ENCODE measurements around the gene JMJD6.
"Not testable (repeated sequence)": the region's sequence is repeated elsewhere in the genome, so short reads cannot be mapped to it uniquely, and the experiment has no call there.

JMJD6 gene

DNA sequence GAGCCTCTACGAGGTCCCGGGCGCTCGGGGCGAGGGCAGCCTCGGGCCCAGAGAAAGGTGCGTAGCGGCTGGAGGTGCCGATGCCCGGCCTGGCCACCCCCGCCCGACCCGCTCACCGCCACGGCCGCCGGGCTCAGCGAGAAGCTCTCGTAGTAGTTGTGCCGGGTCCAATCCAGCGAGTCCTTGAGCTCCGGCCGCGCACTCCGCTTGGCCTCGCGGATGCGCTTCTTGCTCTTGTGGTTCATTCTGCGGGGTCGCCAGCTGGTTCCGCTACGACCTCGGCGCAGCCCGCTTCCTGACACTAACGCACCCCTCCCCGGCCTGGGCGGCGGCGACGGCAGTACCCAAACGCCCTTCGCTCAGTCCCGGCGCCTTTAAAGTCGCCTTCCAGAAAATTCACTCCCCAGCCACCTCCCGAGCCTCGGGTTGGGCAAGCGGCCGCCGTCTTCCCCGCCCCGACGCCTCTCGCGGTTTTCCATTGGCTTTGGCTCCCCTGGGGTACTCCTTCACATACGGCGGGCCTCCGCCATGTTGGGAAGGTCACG, at the start of gene JMJD6:
Gene JMJD6, minus strand, starts transcription at position 376 of the 545 bp plus-strand sequence. Its CDS starts 131 bp downstream, at position 245.
- peak; percentile 90 to 93 for DNase-seq (ENCODE audit: low read depth in 2 of 2)

DNA sequence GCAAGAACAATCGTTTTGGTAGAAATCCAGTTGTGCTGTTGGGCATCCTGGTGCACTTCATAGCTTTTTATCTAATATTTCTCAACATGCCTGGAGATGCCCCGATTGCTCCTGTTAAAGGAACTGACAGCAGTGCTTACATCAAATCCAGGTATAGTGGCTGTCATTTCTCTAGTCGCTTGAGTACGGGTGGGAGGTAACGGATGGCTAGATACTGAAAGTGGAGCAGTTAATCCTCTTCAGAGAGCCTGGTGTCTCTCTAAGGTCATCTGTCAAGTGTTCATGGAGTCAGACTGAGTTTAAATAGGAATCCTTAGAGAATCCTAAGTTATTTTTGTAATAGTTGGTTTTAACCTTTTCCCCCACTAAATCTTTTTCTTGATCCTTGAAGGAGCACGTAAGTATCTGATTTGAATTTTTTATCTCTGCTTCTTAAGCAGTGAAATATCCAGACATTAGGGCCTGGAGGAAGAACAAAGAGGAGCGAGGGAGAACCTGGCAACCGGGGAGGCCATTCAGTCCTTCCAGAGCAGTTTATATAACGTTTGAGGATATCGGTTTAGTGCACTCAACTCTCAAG, 48.7 kb upstream of the JMJD6 start:
- no peak for DNase-seq (ENCODE audit: low read depth in 2 of 2)

DNA sequence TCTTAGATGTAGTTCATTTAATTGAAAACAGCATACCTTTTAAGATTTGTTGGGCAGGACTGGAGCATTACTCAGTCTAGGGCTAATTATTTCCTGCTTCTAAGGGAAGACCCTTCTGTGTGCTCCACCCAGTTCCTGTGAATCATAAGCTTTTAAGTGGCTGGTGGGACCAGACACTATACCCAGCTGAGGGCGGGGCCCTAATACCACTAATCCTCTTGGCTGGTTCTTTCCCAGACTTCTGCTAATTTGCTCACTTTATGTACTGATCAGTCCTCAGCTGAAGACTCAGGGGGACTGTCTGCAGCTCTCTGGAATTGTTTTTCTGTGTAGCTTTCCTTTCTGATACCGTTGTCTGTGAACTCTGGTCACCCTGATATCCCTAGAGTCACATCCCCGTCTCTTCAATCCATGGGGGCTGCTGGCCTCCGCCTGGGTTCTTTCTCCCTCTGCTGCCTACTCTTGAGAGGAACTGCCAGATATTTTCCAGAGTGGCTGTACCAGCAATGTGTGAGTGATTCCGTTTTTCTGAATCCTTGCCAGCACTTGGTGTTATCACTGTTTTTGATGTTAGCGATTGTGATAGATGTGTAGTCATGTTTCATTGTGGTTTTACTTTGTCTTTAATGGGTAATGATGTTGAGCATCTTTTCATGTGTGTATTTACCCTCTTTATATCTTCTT, 46.6 kb upstream of the JMJD6 start:
- peak in 1 of 2 experiments; percentile 15 for DNase-seq (ENCODE audit: low read depth in 2 of 2)

DNA sequence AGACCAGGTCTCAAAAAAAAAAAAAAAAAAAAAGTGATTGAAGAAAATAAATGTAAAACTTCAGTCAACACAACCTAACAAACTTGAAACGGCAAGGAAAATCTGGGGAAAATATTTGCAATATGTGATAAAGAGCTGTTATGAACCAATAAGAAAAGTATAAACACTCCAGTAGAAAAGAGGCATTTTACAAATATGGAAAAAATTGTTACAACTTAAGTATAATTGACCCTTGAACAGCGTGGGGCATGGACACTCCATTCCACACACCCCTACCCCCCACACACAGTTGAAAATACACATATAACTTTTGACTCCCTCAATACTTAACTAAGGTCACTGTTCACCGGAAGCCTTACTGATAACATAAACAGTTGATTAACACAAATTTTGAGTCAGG, 32.2 kb upstream of the JMJD6 start:
- DNase-seq (ENCODE audit: low read depth in 2 of 2) = no peak

DNA sequence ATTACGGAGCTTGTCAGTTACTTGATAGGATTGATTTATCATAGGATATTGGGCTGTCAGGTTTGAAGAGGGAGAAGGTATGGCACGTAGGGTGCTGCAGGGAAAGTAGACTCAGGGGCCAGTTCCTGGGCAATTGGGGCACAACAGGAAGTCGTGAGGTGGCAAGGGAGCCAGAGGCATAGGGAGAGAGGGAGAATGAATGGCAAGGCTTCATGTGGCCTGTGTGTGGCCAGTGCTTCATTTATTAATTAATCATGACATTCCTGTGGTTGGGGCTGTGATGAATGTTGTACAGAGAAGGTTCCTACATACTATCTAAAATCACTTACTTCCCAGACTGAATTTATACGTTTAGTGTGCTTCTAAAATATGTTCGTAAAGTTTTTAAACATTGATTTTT, 30.9 kb upstream of the JMJD6 start:
- DNase-seq (ENCODE audit: low read depth in 2 of 2) = no peak

DNA sequence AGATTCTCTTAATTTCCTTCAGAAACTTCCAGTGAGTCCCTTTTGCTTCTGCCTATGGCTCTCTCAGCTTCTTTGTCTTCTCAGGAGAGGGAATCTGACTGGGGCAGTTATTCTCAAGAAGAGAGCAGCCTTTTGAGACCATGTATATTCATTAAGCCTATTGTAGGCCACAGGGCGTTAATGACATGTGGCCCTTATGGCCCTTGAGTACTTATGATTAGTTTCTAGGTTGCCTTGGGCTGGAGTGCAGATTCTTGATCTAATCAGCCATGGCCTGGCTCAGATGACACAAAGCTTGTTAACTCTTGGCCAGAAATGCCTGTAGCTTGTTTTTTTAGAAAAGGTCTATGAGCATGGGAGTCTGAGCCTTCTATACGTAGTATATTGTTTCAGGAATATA, 28.9 kb upstream of the JMJD6 start:
- DNase-seq (ENCODE audit: low read depth in 2 of 2) = no peak

DNA sequence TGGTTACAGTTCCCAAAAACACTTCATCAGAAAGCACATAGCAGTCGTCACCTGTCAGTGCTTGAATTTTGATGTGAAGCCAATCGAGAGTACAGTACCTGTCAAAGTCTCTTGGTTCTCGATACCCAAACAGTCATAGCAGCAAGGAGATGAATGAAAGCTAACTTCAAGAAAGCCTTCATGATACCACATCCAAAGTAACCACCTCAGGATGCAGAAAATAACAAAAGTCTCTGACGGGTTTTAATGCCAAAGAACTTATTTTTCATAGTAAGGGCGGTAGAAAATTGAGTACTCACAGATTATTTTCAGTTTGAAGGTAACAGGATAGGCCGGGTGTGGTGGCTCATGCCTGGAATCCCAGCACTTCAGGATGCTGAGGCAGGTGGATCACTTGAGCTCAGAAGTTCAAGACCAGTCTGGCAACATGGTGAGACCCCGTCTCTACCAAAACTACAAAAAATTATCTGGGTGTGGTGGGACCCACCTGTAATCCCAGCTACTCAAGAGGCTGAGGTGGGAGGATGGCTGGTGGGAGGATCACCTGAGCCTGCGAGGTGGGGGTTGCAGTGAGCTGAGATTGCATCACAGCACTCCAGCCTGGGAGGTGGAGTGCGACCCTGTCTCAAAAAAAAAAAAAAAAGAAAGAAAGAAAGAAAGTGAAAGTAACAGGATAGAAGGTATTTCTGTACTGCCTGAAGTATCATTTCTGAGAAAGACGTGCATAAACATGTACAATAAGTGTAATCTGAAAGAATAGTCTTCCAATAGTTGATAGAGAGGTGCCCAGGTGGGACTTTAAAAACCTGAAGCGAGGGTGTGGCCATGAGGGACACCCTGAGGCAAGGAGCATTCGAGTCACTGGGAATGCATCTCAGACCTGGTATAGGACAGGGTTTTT, 26.9 kb upstream of the JMJD6 start:
- no peak for DNase-seq (ENCODE audit: low read depth in 2 of 2)

DNA sequence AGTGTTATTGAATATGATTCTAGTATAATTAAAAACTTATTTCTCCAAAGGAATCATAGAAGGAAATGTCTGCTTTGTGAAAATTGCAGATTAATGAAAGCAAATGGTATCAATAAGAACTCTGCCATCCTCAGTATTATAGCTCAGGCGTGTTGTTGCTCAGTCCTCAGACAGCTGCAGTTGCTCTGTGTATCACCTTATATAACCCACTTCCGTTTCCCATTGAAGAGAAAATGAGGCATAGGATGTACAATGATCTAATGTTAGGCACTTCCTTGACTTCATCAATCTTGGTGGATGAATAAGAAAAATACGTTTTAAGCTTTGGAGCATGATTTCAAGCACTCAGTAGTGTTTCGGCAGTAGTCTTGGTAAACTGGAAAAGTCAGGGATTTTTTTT, 25.6 kb upstream of the JMJD6 start:
- no peak for DNase-seq (ENCODE audit: low read depth in 2 of 2)

DNA sequence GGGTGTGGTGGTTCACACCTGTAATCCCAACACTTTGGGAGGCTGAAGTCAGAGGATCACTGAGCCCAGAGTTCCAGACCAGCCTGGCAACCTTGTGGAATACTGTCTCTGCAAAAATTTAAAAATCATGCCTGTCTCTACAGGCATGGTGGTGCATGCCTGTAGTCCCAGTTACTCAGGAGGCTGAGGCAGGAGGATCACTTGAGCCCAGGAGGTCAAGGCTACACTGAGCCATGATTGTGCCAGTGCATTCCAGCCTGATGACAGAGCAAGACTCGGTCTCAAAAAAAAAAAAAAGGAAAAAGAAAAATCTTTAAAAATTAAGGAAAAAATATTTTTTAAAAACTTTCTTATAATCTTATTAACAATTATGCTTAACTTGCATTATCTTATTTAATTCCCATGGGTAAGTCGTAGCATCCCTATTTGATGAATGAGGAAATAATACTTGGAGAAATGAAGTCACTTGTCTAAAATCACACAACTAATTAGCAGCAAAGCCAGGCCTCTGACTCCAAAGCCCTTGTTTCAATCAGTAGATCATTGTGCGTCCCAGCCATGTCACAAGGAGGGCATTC, 25.1 kb upstream of the JMJD6 start:
- no peak for DNase-seq (ENCODE audit: low read depth in 2 of 2)

DNA sequence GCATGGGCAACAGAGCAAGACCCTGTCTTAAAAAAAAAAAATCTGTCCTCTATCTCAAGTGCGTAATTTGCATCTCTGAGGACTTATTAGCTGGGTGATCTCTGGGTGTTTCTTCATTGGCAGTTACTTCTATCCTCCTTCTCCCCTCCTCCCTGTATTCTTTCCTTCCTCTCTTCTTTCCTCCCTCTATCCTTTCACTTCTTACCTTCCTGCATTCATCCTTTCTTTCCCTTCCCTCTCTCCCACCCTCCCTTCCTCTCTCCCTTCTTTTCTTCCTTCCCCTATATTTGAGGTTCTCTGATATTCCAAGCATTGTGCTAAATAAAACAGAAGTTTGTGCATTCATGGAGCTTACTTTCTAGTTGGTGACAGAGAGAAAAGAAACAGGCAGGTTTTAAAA, 22.3 kb upstream of the JMJD6 start:
- no peak for DNase-seq (ENCODE audit: low read depth in 2 of 2)

DNA sequence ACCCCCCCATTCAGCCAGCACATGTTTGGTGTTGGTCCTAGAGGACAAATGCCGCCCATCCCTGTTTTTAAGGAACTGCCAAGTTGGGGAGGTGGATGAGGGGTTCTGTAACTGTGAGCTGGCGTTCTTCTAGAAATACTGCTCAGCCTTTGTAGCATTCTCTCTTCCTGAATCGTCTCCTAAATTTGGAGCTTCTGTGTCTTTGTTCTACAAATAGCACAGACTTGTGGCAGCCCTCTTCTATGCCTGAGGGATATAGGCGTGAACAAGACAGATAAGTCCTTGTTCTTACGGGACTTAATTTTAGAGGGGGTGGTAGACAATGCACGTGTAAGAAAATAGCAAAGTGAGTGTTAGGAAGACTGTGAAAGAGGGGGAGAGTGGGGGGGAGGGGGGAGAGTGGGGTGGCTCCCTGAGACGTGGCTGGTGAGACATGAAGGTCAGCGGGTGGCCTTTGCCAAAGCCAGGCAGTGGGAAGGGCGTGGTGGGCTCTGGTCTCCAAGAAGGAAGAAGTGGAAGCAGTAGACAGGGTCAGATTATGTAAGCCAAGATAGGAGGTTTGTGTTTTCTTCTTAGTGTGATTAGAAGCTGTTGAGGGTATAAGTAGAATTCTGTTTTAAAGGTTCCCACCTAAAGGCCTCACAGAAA, 21.4 kb upstream of the JMJD6 start:
- no peak for DNase-seq (ENCODE audit: low read depth in 2 of 2)

DNA sequence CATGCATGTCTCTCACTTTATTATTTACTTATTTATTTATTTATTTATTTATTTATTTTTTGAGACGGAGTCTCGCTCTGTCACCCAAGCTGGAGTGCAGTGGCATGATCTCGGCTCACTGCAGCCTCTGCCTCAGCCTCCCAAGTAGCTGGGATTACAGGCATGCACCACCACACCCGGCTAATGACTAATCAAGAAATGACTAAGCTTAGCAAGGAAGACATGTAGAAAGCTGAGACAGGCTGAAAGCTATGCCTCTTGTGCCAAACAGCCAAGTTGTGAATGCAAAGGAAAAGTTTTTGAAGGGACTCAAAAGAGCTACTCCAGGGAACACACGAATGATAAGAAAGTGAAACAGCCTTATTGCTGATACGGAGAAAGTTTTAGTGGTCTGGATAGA, 19.4 kb upstream of the JMJD6 start:
- DNase-seq (ENCODE audit: low read depth in 2 of 2) = not testable (repeated sequence)

DNA sequence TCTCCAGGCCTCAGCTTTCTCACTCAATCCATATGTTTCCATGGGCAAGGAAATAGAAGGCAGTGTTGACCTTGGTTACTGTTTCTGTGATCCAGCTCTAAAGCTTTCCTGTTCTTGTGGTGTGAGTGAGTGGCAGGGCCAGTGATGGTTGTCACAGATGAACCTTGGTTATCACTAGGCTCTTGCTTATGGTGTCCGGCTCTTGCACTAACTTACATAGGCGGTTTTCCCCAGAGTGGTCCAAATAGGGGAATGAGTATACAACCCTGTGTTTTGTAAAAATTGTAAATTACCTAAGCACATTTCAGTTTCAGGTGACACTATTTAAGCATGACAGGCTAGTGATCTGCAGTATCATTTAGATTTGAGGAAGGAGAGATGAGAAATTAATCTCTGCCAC, 18.3 kb upstream of the JMJD6 start:
- no peak for DNase-seq (ENCODE audit: low read depth in 2 of 2)

DNA sequence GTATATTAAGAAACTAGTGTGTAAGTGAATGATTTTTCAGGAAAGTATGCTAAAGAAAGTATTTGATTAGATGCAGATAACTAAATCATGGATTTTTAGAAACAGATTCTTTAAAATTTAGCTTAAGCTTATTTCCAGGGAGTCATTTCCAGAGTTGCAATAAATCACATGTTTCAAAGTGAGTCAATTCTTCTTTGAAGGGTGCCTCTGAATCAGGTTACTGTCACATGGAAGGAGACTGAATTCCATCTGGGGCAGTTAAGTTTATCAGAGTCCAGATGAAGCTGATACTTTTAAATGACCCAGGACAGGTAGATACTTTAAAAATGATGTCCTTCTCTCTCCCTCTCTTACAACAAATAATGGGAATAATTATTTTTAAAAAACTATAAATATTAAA, 16.6 kb upstream of the JMJD6 start:
- no peak for DNase-seq (ENCODE audit: low read depth in 2 of 2)

DNA sequence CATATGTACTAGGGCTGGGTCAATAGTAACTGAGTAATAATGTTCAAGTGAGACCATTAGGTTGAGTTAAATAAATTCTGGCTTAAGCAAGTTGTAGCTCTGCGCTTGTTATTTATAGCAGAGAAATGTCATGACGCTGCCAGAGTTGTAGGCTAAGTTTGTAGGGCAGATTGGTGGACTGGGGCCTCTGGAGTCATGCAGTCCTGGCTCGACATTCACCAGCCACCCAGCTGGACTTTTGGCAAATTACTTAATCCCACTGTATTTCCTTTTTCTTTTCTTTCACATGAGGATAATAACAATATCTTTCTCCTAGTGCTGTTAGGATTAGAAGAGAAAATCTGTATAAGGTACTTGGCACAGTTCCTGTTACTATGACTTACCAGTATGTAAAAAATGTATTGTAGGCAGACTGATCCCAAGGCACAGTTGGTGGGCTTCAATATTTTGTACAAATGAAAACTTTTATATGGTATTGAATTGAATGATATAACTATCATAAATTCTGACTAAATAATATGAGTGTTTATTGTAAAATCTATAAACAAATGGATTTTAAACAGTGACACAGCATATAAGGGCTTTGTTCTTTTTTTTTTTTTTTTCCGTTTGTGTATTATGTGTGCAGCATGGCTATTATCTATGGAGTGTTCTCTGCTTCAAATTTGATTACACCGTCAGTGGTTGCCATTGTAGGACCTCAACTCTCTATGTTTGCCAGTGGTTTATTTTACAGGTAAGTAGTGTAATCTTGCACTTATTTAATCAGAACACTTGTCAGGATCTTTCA, 14.1 kb upstream of the JMJD6 start:
- DNase-seq (ENCODE audit: low read depth in 2 of 2) = no peak

DNA sequence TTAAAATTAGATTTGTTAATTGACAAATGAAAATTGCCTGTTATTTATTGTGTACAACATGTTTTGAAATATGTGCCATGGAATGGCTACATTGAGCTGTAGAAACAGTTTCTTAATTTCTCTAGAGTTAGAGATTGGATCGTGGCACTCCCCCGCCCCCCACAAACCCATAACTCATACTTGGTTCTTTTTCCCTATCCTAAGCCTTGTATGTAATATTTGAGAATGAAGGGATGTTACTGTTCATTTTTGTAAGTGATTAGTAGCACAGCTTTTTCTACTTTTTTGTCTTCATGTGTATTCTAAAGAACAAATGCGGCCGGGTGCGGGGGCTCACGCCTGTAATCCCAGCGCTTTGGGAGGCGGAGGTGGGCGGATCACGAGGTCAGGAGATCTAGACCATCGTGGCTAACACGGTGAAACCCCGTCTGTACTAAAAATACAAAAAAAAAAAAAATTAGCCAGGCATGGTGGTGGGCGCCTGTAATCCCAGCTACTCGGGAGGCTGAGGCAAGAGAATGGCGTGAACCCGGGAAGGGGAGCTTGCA, 13.2 kb upstream of the JMJD6 start:
- DNase-seq (ENCODE audit: low read depth in 2 of 2) = not testable (repeated sequence)

DNA sequence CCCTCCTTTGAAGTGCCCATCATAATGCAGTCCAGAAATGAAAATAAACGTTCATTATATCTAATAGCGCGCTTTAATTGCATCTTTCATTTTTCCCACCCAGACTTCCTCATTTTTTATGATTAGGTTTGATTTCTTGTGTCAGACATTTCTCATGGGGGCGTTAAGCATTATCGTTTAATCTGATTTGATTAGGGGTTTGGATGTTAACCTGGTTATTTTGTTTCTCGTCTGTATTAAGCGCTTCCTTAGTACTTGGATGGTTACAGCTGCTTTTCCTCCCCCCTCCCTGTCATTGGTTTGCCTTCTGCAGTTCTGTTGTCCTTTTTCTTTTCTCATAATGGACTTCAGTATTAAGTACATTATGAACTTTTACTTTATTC, 12.1 kb upstream of the JMJD6 start:
- DNase-seq (ENCODE audit: low read depth in 2 of 2) = no peak

DNA sequence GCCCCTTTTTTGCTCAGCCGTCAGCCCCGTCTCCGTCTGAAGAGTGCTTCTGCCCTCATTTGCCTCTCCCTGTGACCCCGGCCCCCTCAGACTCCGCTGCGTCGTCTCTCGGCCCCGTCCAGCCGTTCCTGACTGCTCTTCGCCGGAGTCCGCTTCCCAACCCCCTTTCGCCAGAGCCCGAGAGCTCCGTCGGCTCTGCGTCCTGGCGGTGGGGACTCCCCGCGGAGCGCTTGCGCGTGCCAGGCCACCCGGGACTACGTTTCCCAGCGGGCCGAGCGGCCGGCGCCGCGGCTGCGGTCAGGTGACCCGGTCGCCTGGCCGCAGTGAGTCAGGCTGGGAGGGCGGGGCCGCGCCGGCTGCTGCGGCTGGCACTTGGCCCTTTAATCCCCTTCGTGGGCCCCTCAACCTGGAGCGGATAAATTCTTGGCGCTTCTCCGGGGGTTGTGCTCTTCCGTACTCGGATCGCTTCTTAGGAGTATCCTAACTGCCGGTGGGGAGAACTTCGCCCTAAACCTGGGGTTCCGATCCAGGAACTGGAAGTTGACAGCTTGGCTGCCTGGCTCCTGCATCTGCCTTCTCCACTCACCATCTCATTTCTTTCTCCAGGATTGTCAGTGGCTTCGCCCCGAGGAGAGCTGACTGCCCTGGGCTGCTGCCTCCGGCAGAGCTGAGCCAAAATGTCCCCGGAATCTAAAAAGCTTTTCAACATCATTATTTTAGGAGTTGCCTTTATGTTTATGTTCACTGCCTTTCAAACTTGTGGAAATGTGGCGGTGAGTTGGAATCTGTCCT, 11.5 kb upstream of the JMJD6 start, which contains the start of gene MFSD11:
Gene MFSD11, plus strand, starts transcription at position 444 of the 792 bp plus-strand sequence. Its CDS starts 234 bp downstream, at position 678.
- peak; percentile 84 to 85 for DNase-seq (ENCODE audit: low read depth in 2 of 2)

DNA sequence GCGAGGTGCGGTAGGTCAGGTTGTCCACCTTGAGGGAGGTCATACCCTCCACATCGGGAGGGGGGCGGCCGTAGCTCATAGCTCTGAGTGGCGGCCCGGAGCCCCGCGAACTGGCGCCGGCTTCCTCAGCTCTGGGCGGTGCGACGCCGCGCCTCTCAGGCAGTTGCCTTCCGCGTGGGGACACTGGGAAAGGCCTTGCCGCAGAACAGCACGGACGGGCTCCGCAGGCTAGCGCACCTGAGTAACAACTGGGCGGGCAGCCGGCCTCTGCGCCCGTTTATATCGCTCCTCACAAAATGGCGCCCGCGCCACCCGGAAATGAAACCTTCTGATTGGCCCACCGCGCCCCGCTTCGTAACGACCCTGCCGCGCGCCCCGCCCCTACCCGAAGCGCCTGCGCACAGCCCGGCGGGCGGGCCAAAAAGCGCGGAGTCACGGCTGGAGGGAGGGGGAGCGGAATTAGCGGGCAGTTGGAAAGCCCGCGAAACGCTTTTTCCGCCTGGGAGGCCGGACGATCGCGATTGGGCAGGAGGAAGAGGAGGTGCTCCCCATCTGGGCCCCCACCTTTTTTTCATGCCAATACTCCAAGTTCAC, 10.8 kb upstream of the JMJD6 start, which contains the start of gene SRSF2:
Gene SRSF2, minus strand, starts transcription at position 250 of the 594 bp plus-strand sequence. Its CDS starts 171 bp downstream, at position 79.
- DNase-seq (ENCODE audit: low read depth in 2 of 2) = peak; percentile 95 to 97

Data from stimulated activated CD4-positive, alpha-beta T cell treated with anti-CD3 and anti-CD28 coated beads, Interleukin-12 subunit alpha, Interleukin-12 subunit beta, amount 100 ng/mL, for 24 hours (primary cell).